AG09319 (cell line): ENCODE results near the gene TATDN3.
"Not testable (repeated sequence)": the region's sequence is repeated elsewhere in the genome, so short reads cannot be mapped to it uniquely, and the experiment has no call there.

Source experiments
- DNase-seq: peaks from one replicate; pipeline ENCODE4 v3.0.0-alpha.2; 2010; ENCODE audit warnings: low read depth; ENCODE audit errors: extremely low read depth
- TF ChIP-seq, protein P1 (sequence below): IDR thresholded peaks from 2 replicates; pipeline ENCODE4 v1.5.1; 2011; ENCODE audit warnings: low read depth, mild to moderate bottlenecking, inconsistent platforms, low read length, moderate library complexity

Gene TATDN3

DNA sequence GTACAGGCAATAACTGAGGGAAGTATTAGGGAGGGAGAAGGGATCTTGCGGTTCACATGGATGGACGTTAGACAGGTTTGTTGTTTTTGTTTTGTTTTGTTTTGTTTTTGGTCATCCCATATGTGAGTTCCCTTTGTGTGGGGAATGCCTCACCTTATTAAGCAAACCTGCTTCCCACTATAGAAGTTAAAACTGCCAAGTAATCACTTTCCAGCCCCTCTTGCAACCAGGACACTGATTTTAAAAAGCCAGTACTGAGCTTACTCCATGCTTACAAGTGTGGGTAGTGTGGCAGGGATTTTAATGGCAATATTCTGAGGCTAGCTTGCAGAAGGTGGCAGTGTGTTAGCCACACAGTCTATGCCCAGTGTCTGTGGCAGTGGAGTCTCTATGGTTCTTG, 29.3 kb downstream of the TATDN3 start:
- no peak for DNase-seq
- TF ChIP-seq, protein P1, sequence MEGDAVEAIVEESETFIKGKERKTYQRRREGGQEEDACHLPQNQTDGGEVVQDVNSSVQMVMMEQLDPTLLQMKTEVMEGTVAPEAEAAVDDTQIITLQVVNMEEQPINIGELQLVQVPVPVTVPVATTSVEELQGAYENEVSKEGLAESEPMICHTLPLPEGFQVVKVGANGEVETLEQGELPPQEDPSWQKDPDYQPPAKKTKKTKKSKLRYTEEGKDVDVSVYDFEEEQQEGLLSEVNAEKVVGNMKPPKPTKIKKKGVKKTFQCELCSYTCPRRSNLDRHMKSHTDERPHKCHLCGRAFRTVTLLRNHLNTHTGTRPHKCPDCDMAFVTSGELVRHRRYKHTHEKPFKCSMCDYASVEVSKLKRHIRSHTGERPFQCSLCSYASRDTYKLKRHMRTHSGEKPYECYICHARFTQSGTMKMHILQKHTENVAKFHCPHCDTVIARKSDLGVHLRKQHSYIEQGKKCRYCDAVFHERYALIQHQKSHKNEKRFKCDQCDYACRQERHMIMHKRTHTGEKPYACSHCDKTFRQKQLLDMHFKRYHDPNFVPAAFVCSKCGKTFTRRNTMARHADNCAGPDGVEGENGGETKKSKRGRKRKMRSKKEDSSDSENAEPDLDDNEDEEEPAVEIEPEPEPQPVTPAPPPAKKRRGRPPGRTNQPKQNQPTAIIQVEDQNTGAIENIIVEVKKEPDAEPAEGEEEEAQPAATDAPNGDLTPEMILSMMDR: no peak

DNA sequence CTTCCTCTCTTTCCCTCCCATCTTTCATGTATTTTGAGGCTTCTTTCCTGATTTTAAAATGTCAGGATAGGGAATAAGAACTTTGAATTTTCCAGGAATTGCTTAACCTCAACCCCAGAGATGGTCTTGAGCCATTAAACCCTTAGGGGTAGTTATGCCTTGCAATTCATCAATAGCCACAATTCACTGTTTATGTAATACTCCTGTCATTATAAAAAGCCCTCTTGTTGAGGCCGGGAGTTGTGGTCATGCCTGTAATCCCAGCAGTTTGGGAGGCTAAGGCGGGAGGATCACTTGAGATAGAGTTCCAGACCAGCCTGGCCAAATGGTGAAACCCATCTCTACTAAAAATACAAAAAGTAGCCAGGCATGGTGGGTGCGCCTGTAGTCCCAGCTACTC, 31.3 kb downstream of the TATDN3 start:
- no peak for DNase-seq
- TF ChIP-seq, protein P1: no peak

DNA sequence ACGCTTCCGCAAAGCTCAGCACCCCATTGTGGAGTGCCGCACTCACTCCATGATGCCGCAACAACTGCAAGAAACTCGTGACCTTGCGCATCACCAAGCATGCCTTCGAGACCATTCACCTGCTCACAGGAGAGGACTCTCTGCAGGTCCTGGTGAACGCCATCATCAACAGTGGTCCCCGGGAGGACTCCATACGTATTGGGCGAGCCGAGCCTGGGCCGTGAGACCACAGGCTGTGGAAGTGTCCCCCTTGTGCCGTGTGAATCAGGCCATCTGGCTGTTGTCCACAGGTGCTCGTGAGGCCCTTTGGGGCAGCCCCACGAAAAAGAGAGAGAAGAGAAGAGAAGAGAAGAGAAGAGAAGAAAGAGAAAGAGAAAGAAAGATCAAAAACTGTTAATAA, 32.5 kb downstream of the TATDN3 start:
- TF ChIP-seq, protein P1: no peak
- DNase-seq: no peak

DNA sequence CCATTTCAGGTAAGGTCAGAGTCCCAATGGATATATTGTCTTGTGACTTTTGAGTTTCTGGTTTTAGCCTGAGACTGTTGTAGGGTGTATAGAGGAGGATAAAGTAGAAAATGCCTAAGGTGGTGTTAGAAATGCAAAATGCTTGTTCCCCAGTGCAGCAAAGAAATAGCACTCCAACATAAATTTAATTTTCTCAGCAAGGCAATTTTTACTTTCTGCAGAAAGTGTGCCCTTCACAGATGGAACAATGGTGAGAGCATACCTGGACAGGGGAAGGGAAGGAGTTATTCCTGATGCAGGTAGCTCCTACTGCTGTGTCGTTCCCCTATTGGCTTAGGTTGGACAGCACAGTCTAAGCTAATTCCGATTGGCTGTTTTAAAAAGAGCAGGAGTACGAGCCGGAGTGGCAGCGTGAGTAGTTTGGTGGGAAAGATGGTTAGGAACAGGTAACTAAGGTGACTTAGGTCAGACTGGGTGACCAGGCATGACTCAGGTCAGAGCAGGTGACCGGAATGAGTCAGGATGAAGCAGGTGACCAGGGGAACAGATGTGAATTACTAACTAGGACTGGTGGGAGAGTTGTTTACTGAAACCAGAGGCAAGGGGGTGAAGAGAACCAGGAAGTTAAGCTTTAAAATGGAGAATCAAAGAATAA, 34.2 kb downstream of the TATDN3 start:
- DNase-seq: no peak
- TF ChIP-seq, protein P1: no peak

DNA sequence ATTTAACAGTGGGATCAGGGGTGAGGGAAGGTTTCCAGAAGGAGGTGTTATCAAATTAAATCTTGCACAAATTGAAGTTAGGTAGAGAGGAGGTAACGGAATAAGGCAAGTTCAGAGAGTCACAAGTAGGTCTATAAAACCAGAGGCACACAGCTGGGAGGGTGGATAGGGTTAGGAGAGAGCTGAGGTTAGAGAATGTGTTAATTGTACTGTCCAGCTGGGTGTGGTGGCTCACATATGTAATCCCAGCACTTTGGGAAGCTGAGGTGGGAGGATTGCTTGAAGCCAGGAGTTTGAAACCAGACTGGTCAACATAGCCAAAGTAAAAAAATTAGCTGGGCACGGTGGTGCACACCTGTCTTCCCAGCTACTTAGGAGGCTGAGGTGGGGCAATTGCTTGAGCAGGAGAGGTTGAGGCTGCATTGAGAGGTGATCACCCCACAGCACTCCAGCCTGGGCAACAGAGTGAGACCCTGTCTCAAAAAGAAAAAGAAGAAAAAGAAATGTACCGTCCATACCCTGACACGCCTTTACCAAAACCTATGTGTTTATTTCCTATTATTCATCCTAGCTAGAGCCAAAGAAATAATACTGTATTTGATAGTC, 35.6 kb downstream of the TATDN3 start:
- TF ChIP-seq, protein P1: no peak
- DNase-seq: no peak

DNA sequence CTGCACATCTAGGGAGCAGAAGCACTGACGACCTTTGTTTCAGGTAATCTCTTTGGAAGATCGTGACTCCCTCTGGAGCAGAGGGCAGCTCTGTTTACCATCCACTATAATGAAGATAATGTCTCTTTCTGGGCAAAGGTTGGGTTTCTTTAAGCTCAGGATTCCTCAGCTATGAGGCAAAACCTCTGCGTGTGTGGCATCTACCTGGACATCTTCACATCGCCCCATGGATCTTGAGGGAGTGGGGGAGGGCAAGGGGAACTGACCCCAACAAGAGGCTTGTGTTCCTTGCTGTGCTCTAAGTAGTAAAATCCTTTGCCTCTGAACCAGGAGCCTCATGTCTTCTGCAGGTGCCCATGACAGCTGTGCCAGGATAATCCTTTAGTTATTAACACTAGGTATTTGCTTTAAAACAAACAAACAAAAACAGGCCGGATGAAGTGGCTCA, 36.2 kb downstream of the TATDN3 start:
- TF ChIP-seq, protein P1: no peak
- DNase-seq: no peak

DNA sequence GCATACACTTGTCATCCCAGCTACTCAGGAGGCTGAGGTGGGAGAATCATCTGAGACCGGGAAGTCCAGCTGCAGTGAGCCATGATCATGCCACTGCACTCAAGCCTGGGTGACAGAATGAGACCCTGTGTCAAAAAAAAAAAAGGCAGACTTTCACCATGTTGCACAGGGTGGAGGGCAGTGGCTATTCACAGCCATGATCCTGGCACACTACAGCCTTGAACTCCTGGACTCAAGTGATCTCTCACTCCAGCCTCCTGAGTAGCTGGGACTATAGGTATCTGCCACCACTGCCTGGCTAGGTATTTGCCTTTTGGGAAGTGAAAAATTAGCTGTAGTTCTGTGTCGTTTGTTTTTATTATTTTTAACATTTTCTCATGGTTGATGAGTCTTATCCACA, 36.7 kb downstream of the TATDN3 start:
- TF ChIP-seq, protein P1: no peak
- DNase-seq: no peak

DNA sequence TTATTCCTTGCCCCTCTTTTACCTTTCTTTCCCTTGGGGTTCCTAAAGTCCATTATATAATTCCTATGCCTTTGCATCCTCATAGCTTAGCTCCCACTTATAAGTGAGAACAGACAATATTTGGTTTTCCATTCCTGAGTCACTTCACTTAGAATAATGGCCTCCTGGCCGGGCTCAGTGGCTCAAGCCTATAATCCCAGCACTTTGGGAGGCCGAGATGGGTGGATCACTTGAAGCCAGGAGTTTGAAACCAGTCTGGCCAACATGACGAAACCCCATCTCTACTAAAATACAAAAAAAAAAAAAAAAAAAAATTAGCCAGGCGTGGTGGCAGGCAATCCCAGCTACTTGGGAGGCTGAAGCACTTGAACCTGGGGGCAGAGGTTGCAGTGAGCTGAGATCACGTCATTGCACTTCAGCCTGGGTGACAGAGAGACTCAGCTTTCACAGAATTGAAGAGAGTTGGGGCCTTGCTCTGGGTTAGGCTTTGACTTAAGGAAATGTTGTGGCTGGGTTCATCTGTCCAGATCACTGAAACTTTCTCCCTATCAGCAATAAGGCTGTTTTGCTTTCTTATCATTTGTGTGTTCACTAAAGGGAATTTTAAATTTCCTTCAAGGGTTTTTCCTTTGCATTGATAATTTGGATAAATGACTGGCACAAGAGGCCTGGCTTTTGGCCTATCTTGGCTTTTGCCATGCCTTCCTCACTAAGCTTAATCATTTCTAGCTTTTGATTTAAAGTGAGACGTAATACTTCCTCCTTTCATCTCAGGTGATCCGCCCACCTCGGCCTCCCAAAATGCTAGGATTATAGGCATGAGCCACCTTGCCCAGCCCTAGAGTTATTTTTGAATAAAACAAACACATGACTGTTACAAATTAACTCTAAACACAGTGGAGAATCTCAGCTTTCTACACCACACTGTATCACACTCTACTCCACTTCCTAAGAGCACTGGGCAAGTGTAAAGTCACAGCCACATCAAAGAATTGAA, 41.8 kb downstream of the TATDN3 start:
- not testable (repeated sequence) for DNase-seq
